HG03521 (cell line): Measurements from ENCODE around the gene TPO.
"Not testable (repeated sequence)": the region's sequence is repeated elsewhere in the genome, so short reads cannot be mapped to it uniquely, and the experiment has no call there.

Experiments used
- ATAC-seq: cut with Tn5 transposase; IDR thresholded peaks from one replicate; pipeline ENCODE4 v1.9.1; 2021; ENCODE audit warnings: mild to moderate bottlenecking, moderate library complexity; ENCODE audit not compliant: unreplicated experiment

The TPO gene

DNA sequence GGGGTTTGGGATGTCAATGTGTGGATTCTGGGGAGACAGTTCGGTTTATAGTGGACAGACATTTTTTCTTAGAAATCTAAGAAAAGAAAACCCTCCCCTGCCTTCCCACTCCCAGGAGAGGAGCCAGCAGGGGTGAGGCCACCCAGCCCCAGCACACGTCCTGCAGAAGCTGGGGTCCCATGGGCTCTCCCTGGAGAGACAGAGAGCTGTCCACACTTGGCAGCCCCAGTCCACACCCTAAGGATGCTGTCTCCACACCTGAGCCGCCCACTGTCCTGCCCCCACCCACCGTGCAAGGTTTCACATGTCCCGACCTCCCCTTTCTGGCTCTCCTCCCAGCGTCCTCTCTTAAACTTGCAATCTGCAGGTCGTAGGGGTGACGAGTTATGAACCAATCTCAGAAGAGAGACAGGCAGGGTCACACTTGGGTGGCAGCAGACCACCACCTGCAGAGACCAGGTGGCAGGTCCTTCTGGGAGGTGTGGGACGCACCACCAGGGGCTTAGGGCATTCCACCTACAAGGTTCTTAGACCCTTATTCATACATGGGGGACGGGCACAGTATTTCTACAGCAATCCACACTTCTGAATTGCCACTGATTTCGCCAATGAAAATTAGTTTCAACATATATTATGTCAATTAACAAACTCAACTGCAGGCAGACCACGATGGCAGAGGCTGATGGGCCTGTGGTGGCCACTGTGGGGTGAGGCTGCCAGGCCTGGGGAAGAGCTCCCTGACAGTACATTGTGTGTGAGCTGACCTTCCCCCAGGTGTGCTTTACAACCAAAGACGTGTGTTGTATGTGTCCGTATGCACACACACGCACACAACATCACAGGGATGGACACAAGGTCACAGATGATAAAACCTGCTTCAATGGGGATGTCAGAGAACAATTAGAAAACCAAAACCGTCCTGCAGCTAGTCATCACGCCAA lies 158.5 kb downstream of the TPO start:
- ATAC-seq: no peak

GRCh38 chr2:1572638-1573037 lies 159.4 kb downstream of the TPO start:
- no peak for ATAC-seq

DNA sequence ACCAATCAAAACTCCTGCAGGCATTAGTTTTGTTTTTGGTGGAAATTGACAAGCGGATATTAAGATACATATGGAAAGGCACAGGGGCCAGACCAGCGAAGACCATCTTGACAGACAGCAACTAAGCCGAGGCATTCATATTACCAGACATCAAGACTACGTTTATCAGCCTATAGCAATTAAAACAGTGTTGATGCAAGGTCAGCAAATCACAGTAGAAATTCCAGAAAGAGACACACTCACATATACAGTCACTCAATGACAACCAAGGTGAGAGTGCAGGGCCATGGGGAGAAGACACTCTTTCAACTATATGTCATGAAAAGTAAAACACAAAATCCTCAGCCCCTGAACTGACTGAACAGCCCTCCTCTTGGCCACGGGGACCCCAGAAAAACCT lies 164.6 kb downstream of the TPO start:
- no peak for ATAC-seq

- not testable (repeated sequence) for ATAC-seq
Observed at GRCh38 chr2:1581257-1581964, 168.1 kb downstream of the TPO start.

GRCh38 chr2:1581965-1582625 lies 168.8 kb downstream of the TPO start:
- ATAC-seq: no peak

DNA sequence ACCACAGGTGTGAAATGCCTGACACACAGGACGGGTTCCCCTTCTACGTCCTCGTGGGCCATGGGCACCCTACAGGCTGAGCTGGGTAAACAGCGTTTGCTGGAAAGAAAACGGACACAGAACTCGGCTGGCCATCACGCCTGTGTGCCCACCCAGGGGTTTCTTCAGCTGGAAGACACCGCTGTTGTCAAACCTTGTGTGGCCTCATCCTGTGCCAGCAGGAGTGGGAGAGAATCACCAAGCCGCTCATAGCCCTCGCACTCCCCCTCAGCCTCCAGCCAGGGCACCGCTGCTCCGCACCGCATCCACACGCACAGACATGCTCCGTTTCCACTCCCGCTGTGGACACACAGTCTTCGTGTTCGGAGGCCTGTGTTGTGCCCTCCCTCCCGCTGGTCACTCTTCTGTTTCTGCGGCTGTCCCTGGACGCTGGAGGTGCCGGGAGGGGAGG lies 169.7 kb downstream of the TPO start:
- ATAC-seq: no peak

DNA sequence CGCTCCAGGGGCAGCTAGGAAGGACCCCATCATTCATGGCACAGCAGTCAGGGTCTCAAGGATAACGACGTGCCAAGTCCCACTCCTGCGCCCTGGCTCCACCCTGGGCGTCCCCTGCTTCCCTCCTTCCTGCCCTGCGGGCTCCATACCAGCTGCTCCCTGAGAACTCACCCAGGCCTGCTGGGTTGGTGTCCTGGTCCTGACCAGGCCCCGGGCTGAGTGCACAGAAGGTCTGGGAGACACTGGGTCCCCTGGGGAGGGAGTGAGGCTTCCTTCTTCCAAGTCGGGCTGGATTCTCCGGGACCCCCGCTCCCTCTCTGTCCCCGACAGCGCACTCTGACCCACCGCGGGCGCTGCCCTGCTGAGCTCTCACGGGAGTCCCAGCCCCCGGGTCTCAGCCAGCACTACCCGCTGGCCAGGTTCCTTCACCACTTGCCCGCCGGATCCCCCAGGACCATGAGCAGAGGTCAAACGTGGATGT lies 170.8 kb downstream of the TPO start:
- no peak for ATAC-seq

- ATAC-seq: no peak
Observed at GRCh38 chr2:1584691-1585485, 171.6 kb downstream of the TPO start.

- no peak for ATAC-seq
Observed at GRCh38 chr2:1585635-1586034, 172.4 kb downstream of the TPO start.

- ATAC-seq: no peak
Observed at GRCh38 chr2:1586251-1586922, 173.1 kb downstream of the TPO start.

DNA sequence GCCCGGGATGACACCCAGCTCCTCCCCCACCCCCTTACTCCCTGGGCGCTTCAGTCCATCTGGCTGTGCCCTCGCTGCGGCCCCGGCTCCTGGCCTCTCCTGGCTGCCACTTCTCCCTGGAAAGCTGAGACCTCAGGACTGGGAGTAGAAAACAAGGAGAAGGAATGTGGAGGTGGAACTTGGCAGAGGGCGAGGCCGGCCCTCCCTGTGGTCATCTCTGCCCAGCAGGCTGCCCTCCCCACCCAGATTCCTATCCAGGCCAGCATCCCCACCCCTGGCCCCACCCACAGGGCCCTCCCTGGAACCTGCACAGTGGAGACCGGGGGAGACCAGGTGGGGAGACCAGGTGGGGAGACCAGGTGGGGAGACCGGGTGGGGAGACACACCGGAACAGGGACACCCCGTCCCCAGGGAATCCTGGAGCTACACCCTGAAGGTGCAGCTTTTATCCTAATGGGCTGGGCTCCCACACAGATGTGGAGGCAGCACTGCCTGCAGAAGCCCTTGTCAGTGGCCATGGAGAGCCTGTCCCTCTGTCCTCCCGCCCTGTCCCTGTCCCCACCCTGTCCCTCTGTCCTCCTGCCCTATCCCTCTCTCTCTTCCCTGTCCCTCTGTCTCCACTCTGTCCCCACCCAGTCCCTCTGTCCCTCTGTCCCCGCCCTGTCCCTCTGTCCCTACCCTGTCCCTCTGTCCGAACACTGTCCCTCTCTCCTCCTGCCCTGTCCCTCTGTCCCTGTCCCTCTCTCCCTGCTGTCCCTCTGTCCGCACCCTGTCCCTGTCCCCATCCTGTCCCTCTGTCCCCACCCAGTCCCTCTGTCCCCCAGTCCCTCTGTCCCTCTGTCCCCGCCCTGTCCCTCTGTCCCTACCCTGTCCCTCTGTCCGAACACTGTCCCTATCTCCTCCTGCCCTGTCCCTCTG lies 173.9 kb downstream of the TPO start:
- ATAC-seq: no peak

- no peak for ATAC-seq
Observed at GRCh38 chr2:1588051-1588977, 175.1 kb downstream of the TPO start.

DNA sequence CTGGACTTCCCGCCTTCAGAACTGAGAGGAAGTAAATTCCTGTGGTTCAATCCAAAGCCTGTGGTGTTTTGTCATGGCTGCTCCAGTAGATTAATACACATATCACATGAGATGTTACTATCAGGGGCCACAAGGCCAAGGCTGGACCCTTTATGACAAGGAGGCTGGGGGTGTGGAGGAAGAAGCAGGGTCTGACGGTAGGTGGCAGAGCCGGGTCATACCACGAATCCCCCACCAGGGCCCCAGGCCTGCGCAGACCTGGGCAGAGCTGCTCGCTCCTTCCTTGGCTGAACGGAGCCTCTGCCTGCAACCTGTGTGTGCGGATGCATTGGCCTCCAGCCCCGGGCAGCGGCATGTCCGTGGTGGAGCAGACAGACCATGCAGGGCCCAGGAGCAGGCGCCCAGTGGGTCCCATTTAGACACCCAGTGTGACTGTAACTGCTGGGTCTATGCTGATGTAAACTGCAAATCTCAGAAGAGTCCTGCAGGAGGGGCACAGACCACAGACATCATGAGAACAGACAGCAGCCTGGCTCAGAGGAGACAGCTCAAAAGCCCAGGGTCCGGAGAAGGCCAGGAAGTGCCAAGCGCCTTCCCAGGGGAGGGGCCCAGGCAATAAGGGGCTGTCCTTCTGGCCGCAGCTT lies 175.8 kb downstream of the TPO start:
- no peak for ATAC-seq

GRCh38 chr2:1590596-1591460 lies 177.6 kb downstream of the TPO start:
- no peak for ATAC-seq

DNA sequence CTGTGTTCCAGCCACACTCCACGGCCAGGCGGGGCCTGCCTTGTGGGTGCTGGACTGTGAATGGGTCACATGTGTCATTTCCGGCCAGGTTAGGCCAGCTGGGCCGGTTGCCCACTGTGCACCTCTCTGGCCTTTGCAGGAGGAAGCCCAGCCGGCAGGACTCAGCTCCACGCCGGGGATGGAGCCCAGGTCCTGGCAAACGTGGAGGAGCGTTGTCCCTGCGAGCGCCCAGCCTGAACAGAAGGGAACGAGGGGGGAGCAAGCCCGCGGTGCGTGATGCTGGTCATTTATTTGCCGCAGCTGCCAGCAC lies 178.2 kb downstream of the TPO start:
- ATAC-seq: no peak
